ENCODE measurements around the gene FBXW8. TPM values are rescaled to one million over a fixed set of nuclear protein-coding genes. Genes with fewer than 3 reads are reported as not detected.

The FBXW8 gene
- total RNA-seq, 1 donor from 2014 or later, result 28.2 TPM

DNA sequence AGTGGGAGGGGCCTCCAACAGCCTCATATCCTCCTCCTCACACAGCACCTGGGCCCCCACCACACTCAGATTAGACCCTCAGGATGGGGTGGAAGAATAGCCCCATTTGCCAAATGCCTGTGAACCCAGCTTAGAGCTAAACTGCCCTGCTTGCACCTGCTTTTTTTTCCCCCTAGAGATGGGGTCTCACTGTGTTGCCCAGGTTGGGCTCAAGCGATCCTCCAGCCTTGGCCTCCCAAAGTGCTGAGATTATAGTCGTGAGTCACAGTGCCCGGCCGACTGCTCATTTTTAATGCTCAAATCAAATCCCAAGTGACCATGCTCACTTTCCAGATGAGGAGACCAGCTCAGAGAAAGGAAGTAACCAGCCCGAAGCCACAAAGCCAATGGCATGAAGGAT lies 161.4 kb downstream of the FBXW8 start:
- DNase-seq (ENCODE audit: extremely low spot score, unreplicated experiment), result no peak
- Mint-ChIP-seq H3K27me3 (no peaks in the 10 kb centered on the region), H3K9me3 (no peaks in the 10 kb centered on the region), H3K27ac (no peak overlapping the region), H3K4me3 (no peak overlapping the region), H3K4me1 (ENCODE audit: unreplicated experiment) (peaks cover 5% of the 10 kb centered on the region), H3K36me3 (no peaks in the 10 kb centered on the region)
- TF ChIP-seq, protein P1, sequence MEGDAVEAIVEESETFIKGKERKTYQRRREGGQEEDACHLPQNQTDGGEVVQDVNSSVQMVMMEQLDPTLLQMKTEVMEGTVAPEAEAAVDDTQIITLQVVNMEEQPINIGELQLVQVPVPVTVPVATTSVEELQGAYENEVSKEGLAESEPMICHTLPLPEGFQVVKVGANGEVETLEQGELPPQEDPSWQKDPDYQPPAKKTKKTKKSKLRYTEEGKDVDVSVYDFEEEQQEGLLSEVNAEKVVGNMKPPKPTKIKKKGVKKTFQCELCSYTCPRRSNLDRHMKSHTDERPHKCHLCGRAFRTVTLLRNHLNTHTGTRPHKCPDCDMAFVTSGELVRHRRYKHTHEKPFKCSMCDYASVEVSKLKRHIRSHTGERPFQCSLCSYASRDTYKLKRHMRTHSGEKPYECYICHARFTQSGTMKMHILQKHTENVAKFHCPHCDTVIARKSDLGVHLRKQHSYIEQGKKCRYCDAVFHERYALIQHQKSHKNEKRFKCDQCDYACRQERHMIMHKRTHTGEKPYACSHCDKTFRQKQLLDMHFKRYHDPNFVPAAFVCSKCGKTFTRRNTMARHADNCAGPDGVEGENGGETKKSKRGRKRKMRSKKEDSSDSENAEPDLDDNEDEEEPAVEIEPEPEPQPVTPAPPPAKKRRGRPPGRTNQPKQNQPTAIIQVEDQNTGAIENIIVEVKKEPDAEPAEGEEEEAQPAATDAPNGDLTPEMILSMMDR (conservative IDR thresholded peaks at IDR 0.05), result no peak

DNA sequence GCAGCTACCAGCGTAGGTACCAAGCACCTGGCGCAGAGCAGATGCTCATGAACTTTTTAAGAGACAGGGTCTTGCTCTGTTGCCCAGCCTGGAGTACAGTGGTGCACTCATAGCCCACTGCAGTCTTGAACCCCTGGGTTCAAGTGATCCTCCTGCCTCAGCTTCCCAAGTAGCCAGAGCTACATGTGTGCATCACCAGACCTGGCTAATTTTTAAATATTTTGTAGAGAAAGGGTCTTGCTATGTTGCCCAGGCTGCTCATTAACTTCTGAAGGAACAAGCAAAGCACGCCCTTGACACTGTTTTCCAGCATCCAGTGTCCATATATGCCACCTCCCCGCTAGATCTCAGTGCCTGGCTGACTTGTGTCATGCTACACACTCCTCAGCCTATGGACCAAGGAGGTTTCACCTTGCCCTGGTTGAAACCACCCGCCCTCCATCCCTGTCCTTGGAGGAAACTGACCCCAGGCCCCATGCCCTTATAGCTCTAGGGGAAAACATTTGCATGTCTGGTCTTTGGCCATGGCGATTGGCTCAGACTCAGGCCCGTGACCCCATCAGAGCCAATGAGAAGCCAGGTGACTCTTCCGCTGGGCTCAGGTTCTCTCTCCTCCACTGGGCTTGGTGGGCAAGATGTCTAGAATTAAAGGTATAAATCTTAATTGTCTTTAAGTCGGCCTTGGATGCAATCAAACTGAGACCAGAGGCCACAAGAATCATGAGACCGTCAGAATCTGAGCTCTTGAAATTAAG lies 162.2 kb downstream of the FBXW8 start:
- H3K4me1 Mint-ChIP-seq (ENCODE audit: unreplicated experiment), result peaks cover 6% of the 10 kb centered on the region
- TF ChIP-seq, protein P1 (conservative IDR thresholded peaks at IDR 0.05), result no peak
- no peak overlapping the region for H3K27ac Mint-ChIP-seq

DNA sequence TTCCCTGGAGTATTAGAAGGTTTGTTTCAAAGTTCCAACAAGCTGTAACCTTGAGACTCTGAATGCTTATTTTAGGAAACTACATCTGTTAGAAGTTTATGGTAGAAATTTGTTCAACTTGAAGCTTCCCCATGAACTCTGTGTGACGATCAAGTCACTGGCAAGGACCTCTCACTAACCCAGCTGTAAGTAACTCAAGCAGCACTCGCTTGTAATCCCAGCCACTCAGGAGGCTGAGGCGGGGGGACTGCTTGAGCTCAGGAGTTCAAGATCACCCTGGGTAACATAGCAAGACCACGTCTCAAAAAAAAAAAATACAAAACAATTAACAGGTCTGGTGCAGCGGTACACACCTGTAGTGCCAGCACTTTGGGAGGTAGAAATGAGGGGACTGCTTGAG lies 162.9 kb downstream of the FBXW8 start:
- H3K4me1 Mint-ChIP-seq (ENCODE audit: unreplicated experiment), result peaks cover 6% of the 10 kb centered on the region
- no peaks in the 10 kb centered on the region for H3K9me3 Mint-ChIP-seq
- H3K27me3 Mint-ChIP-seq, result no peaks in the 10 kb centered on the region
- H3K27ac Mint-ChIP-seq, result no peak overlapping the region
- H3K36me3 Mint-ChIP-seq, result no peaks in the 10 kb centered on the region
- no peak for DNase-seq (ENCODE audit: extremely low spot score, unreplicated experiment)
- H3K4me3 Mint-ChIP-seq, result no peak overlapping the region
- TF ChIP-seq, protein P1 (conservative IDR thresholded peaks at IDR 0.05), result no peak

More for the DNA sequence above, 162.2 kb downstream of the FBXW8 start:
- Mint-ChIP-seq H3K27me3 (no peaks in the 10 kb centered on the region), H3K9me3 (no peaks in the 10 kb centered on the region), H3K4me3 (no peak overlapping the region), H3K36me3 (no peaks in the 10 kb centered on the region)
- DNase-seq (ENCODE audit: extremely low spot score, unreplicated experiment), result no peak

DNA sequence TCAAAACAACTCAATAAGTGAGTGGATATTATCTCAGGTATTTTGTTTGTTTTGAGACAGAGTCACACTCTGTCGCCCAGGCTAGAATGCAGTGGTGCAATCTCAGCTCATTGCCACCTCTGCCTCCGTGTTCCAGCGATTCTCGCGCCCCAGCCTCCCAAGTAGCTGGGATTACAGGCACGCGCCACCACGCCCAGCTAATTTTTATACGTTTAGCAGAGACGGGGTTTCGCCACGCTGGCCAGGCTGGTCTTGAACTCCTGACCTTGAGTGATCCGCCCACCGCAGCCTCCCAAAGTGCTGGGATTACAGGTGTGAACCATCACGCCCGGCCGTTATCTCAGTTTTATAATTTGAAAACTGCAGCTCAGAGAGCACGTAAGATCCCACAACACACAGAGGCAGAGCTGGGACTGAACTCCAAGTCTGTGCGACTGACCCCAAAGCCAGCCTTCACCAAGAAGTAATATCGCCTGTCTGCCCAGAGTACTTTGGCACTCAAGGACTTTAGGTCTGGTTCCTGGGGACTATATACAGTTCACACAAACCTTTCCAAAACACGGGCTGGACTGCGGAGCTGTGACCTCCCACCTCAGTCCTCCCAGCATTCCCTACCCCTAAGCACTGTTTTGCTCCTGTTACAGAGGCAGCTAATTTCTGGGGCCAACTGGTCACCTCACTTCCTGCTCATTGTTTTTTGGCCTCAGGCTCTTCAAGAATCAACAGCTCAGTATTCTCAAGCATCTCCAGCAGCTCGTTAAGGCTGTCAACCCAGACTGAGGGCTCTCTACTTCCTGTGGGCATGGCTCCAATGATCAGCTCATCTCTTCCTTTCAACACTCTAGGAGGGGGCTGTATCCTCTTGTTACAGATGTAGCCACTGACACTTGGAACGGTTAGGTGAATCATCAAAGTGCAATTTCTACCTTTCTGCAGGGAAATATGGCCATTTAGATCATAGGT lies 165.9 kb downstream of the FBXW8 start:
- Mint-ChIP-seq H3K4me3 (no peak overlapping the region), H3K9me3 (no peaks in the 10 kb centered on the region), H3K4me1 (ENCODE audit: unreplicated experiment) (peaks cover 11% of the 10 kb centered on the region), H3K27ac (peak overlapping the region; percentile 52), H3K27me3 (no peaks in the 10 kb centered on the region), H3K36me3 (no peaks in the 10 kb centered on the region)
- TF ChIP-seq, protein P1 (conservative IDR thresholded peaks at IDR 0.05), result no peak
- DNase-seq (ENCODE audit: extremely low spot score, unreplicated experiment), result no peak

DNA sequence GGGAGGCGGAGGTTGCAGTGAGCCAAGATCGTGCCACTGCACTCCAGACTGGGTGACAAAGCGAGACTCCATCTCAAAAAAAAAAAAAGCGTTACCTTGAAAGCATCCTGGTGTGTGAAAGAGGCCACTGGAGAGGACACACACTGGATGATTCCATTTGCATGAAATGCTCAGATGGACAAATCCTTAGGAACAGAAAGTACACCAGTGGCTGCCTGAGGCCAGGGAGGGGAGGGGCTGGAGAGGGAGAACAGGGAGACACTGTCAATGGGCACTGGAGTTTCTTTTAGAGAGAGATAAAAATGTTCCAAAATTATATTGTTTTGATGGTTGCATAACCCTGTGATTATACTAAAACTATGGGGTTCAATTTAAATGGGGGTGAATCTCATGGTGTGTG lies 168.7 kb downstream of the FBXW8 start:
- DNase-seq (ENCODE audit: extremely low spot score, unreplicated experiment), result no peak
- H3K27me3 Mint-ChIP-seq, result no peaks in the 10 kb centered on the region
- no peak overlapping the region for H3K27ac Mint-ChIP-seq
- peaks cover 11% of the 10 kb centered on the region for H3K4me1 Mint-ChIP-seq (ENCODE audit: unreplicated experiment)
- TF ChIP-seq, protein P1 (conservative IDR thresholded peaks at IDR 0.05), result no peak
- H3K4me3 Mint-ChIP-seq, result no peak overlapping the region
- no peaks in the 10 kb centered on the region for H3K36me3 Mint-ChIP-seq
- no peaks in the 10 kb centered on the region for H3K9me3 Mint-ChIP-seq
